GM19043 (cell line): ENCODE results near the gene LAX1.

Experiments used
- ATAC-seq: cut with Tn5 transposase; IDR thresholded peaks from one replicate; pipeline ENCODE4 v1.9.1; 2021; ENCODE audit warnings: low read depth; ENCODE audit not compliant: unreplicated experiment

LAX1 gene

DNA sequence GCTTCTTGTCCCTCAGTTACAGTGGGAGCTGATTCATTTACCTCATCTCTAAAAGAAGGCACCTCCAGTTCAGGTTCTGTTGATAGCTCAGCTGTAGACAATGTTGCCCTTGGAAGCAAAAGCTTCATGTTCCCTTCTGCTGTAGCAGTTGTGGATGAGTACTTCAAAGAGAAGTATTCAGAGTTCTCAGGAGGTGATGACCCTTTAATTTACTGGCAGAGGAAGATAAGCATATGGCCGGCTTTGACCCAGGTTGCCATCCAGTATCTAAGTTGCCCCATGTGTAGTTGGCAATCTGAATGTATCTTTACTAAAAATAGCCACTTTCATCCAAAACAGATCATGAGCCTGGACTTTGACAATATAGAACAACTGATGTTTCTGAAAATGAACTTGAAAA, 35.0 kb downstream of the LAX1 start:
- no peak for ATAC-seq

- no peak for ATAC-seq
These were observed 40.7 kb downstream of the LAX1 start for GRCh38 chr1:203805689-203806088.

GRCh38 chr1:203807196-203807595, 42.2 kb downstream of the LAX1 start:
- no peak for ATAC-seq

DNA sequence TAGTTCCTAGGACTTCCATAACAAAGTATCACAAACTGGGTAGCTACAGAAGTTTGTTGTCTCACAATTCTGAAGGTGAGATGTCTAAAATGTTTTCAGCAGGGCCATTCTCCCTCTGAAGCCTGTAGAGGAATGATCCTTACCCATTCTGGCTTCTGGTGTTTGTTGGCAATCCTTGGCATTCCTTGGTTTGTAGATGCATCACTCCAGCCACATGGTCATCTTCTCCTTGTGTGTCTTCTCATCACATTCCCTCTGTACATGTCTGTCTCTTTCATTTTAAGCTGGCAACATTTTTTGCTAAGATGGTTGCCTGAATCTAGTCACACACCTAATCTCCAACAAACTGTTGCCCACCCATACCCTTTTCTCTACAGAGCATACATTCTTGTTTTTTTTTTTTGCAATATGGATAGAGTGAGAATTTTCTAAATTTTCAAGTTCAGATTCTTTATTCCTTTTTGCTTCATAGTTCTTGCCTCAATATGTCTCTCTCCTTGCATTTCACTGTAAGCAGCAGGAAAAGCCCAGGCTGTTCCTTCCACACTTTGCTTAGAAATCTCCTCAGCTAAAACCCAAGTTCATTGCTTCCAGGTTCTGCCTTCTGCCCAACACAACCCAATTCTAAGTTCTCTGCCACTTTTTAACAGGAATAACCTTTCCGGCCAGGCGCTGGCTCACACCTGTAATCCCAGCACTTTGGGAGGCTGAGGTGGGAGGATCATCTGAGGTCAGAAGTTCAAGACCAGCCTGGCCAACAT, 48.8 kb downstream of the LAX1 start:
- ATAC-seq: no peak

GRCh38 chr1:203818399-203818798, 53.4 kb downstream of the LAX1 start:
- ATAC-seq: no peak

DNA sequence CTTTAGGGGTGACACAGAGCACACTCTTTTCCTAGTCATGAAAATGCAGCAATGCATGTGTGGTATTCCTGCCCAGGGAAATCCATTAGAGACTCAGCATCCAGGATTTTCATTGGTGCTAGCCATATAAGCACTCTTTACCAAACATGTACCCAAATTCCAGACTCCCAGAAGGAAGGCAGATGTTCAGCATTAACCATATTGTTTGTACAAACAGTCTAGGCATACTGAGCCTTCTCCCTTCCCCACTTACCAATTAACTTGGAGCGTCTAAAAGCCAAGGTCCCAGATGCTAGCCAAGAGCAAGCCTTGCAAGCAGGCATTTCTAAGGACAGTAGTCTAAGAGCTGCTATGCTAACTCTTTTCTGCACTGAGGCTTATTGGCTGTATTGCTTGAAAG, 58.3 kb downstream of the LAX1 start:
- ATAC-seq: no peak
